Colonic mucosa (tissue), 4 donors: ENCODE measurements around the gene JAKMIP2. TPM values are rescaled to one million over a fixed set of nuclear protein-coding genes. Genes with fewer than 3 reads are reported as not detected.

ENCODE experiments used
- DNase-seq: peaks from one replicate; pipeline ENCODE4 v3.0.0-alpha.2; 2020
- H3K27ac ChIP-seq: fragments of 200-600 bp; one replicate; pipeline ENCODE4 v1.8.0; 2021
- H3K27me3 ChIP-seq: fragments of 200-600 bp; one replicate; pipeline ENCODE4 v1.8.0; 2021
- H3K36me3 ChIP-seq: fragments of 200-600 bp; one replicate; pipeline ENCODE4 v1.8.0; 2021
- H3K4me1 ChIP-seq: fragments of 200-600 bp; one replicate; pipeline ENCODE4 v1.8.0; 2021; ENCODE audit warnings: mild to moderate bottlenecking
- H3K4me3 ChIP-seq: fragments of 200-600 bp; one replicate; pipeline ENCODE4 v1.8.0; 2021
- H3K9ac ChIP-seq, 2 donors: one replicate each; pipeline ENCODE4 v1.7.0; 2013; ENCODE audit warnings: control low read depth in 2 of 2, low read depth in 2 of 2, low read length in 2 of 2
- H3K9me3 ChIP-seq: fragments of 200-600 bp; one replicate; pipeline ENCODE4 v1.8.0; 2021
- intact Hi-C: fragments of 100-400 bp; cut with DNase I; formaldehyde crosslinking; loops from one replicate; pipeline ENCODE4 v1.14.1; 2022
- total RNA-seq, 2 donors: library from RNA; stranded (reverse); fragmentation: NEBNext Ultra II Directional in 1 of 2; extraction: Animal tissue kit (Norgen Biotek cat#: 25700) in 1 of 2; gene quantifications; one replicate each; pipeline ENCODE4 v1.2.1, GENCODE V29; 2021
- TF ChIP-seq, protein P1 (sequence below): fragments of 200-600 bp; IDR thresholded peaks from one replicate; pipeline ENCODE4 v1.8.0; 2022; ENCODE audit warnings: antibody characterized with exemption, mild to moderate bottlenecking
- donor health status: healthy.
- donor health status: DM: no; HTN: no; CAD: no.
- donor health status: DM: no; HTN: no; CAD: no.

Gene JAKMIP2
- total RNA-seq, 2 donors from 2014 or later = 0.17 to 1.3 TPM

DNA sequence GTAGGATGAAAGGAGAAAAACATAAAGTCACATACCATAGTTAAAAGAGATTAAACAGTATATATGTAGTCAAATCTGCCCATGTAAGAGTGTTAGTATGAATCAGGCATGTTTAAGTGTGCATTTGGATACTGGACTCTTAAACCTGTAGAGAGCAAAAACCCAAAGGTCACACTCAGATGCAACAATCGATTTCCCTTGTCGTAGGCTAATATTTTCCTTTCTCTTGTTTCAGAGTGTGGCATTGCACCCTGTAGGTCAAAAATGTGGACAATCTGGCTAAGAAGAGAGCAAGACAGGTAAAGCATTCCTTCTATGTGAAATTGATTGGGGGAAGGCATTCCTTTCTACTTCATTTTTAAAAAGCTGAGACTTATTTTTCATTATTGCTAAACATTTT, 8.9 kb downstream of the JAKMIP2 start:
- no peak overlapping the region for H3K27ac ChIP-seq
- H3K9me3 ChIP-seq = no peaks in the 10 kb centered on the region
- intact Hi-C loops = no loop called here
- DNase-seq = no peak
- TF ChIP-seq, protein P1, sequence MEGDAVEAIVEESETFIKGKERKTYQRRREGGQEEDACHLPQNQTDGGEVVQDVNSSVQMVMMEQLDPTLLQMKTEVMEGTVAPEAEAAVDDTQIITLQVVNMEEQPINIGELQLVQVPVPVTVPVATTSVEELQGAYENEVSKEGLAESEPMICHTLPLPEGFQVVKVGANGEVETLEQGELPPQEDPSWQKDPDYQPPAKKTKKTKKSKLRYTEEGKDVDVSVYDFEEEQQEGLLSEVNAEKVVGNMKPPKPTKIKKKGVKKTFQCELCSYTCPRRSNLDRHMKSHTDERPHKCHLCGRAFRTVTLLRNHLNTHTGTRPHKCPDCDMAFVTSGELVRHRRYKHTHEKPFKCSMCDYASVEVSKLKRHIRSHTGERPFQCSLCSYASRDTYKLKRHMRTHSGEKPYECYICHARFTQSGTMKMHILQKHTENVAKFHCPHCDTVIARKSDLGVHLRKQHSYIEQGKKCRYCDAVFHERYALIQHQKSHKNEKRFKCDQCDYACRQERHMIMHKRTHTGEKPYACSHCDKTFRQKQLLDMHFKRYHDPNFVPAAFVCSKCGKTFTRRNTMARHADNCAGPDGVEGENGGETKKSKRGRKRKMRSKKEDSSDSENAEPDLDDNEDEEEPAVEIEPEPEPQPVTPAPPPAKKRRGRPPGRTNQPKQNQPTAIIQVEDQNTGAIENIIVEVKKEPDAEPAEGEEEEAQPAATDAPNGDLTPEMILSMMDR = no peak
- no peaks in the 10 kb centered on the region for H3K27me3 ChIP-seq
- no peak overlapping the region for H3K4me3 ChIP-seq
- H3K4me1 ChIP-seq = no peaks in the 10 kb centered on the region
- H3K9ac ChIP-seq = no peak overlapping the region
- H3K36me3 ChIP-seq = no peaks in the 10 kb centered on the region

DNA sequence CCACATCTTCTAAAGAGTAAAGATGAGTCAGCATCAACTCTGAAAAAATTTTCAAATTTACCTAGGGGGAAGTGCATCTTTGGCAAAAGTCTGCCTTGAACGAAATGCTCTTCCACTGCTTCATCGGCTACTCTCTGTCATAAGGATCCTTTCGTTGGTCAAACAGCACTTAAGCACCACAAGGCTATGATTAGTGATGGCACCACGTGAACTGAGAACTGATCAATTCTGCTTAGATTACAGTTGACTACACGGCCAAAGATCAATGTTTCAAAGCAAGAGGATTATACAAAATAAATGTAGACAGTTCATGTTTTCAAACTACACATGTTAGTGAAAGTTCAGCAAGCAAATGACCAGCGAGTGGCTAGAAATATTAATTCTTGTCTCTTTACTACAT, 9.4 kb downstream of the JAKMIP2 start:
- no peaks in the 10 kb centered on the region for H3K36me3 ChIP-seq

DNA sequence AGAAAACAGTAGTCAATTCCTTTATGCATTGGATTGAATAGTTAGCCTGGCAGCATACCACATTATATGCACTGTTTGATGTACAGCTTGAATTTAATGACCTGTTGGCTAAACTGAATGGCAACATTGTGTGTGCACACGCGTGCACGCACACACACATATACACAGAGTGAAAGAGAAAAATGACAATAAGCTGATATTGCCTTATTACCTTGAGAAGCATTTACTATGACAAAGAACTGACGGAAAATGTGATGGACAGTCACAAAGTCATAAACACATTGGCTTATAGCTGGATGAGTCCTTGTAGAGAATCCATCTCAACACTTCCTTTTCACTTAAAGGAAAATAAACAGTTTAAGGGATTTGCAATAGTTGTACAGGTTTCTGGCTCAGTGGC, 15.5 kb downstream of the JAKMIP2 start:
- Histone ChIP-seq H3K9ac (no peak overlapping the region), H3K4me3 (no peak overlapping the region), H3K36me3 (no peaks in the 10 kb centered on the region), H3K27ac (no peak overlapping the region), H3K4me1 (no peaks in the 10 kb centered on the region), H3K27me3 (no peaks in the 10 kb centered on the region), H3K9me3 (no peaks in the 10 kb centered on the region)
- no peak for DNase-seq
- intact Hi-C loops = no loop called here
- TF ChIP-seq, protein P1 = no peak

More for the DNA sequence above, 9.4 kb downstream of the JAKMIP2 start:
- H3K4me1 ChIP-seq = no peaks in the 10 kb centered on the region
- H3K4me3 ChIP-seq = no peak overlapping the region
- H3K9ac ChIP-seq = no peak overlapping the region
- H3K27ac ChIP-seq = no peak overlapping the region
- no peaks in the 10 kb centered on the region for H3K27me3 ChIP-seq
- no peaks in the 10 kb centered on the region for H3K9me3 ChIP-seq
- intact Hi-C loops = no loop called here
- TF ChIP-seq, protein P1 = no peak
- DNase-seq = no peak

DNA sequence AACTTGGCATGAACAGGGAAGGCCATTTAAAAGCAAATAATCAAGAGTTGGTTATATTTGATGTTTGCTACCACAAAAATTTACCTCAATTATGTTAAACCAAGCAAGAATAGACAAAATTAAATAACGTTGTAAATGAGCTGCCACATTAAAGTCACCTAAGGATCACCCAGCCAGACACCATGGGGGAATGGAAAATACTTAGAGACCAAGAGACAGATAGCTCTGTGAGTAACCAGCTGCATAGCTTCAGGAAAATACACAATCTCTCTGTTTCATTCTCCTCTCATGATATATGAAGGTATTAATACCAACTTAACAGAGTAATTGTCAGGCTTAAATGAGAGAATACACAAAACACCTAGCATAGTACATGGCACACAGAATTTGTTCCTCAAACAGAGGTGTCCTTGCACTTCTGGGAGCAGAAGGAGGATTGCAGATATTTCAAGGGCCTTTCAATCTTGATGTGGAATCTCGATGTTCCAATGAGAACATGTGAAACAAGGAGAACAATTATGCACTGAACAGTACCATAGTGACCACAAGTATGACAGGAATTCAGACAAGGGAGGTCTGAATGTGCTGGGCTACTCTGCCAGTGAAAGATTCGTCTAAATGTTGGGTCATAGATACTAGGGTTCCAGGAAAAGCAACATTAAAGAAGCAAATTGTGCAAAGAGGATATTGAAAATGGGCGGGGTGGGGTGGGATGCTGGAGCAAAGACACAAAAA, 18.6 kb downstream of the JAKMIP2 start:
- no peak for DNase-seq
- H3K27me3 ChIP-seq = no peaks in the 10 kb centered on the region
- H3K27ac ChIP-seq = no peak overlapping the region
- TF ChIP-seq, protein P1 = no peak
- no peak overlapping the region for H3K9ac ChIP-seq
- H3K36me3 ChIP-seq = no peaks in the 10 kb centered on the region
- intact Hi-C loops = no loop called here
- H3K4me3 ChIP-seq = no peak overlapping the region
- no peaks in the 10 kb centered on the region for H3K9me3 ChIP-seq
- H3K4me1 ChIP-seq = no peaks in the 10 kb centered on the region

DNA sequence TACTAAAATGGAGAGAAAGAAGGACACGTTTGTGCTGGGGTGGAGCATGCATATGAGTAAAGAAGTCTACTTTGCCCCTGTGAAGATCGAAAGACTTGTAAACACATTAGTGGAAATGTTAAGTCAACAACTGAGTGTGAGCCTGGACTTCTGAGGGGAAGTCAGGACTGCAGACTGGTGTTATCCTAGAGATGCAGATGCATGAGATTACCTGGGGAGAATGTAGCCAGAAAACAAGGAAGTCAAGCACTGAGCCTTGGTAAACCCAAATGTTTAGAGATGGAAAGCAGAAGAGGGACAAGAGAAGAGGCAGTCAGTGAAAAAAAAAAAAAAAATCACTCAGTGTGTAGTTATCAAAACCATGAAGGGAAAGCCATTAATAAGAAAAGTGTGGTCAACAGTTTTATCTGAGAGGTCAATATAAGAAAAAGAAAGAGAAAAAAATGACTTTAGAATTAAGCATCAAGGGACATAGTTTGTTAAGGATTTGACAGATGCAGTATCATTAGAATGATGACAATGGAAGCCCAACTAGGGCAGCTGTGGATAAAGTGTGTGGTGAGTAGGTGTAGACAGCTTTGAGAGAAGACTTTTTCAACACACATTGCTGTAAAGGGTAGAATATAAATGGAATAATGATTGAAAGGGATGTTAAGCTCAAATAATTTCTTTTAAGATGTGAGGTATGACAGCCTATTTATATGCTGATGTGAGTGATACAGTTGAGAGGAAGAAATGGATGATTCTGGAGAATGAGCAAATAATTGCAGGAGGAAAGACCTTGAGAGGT, 22.2 kb downstream of the JAKMIP2 start:
- DNase-seq = no peak
- H3K9me3 ChIP-seq = no peaks in the 10 kb centered on the region
- H3K36me3 ChIP-seq = no peaks in the 10 kb centered on the region
- no peak overlapping the region for H3K9ac ChIP-seq
- intact Hi-C loops = no loop called here
- TF ChIP-seq, protein P1 = no peak
- no peaks in the 10 kb centered on the region for H3K4me1 ChIP-seq
- H3K27me3 ChIP-seq = no peaks in the 10 kb centered on the region
- H3K27ac ChIP-seq = no peak overlapping the region
- H3K4me3 ChIP-seq = no peak overlapping the region
